Measurements from ENCODE around the gene EIPR1. TPM values are rescaled to one million over a fixed set of nuclear protein-coding genes. Genes with fewer than 3 reads are reported as not detected.

The EIPR1 gene
- total and polyA plus RNA-seq, 10 of the 15 experiments (the other 5 are each of a cell fraction or from before 2014, with no cell fraction given): 23.6 to 61.2 (median 42.2) TPM

GRCh38 chr2:3151153-3151918 lies 226.3 kb downstream of the EIPR1 start (continued):
- TF ChIP-seq SPI1 (IDR thresholded peaks at IDR 0.05; ENCODE audit: borderline replicate concordance, insufficient read depth, low read depth, low read length) (no peak), RELA (IDR thresholded peaks at IDR 0.05; ENCODE audit: borderline replicate concordance, partially characterized antibody) (no peak), YY1 (IDR thresholded peaks at IDR 0.05; ENCODE audit: low read depth, low read length) (no peak), HCFC1 (IDR thresholded peaks at IDR 0.05; ENCODE audit: low read length) (no peak), LARP7 (IDR thresholded peaks at IDR 0.05) (no peak)

- 54% methylated on average over 14 of the region's 15 CpGs for WGBS (ENCODE audit: insufficient coverage, insufficient replicate concordance, low lambda C conversion rate, missing lambda C conversion rate)
- no peak for DNase-seq (ENCODE audit: low read depth, low spot score)
- FAIRE-seq: no peak
- H3K9me3 ChIP-seq (replicated peaks; ENCODE audit: control insufficient read depth, insufficient read depth, low read length): no peaks in the 10 kb centered on the region; the same call in 2 of the 3 replicates
- no peaks in the 10 kb centered on the region for H4K20me1 ChIP-seq (ENCODE audit: control insufficient read depth, insufficient read depth)
- no peak overlapping the region for H2AFZ ChIP-seq (ENCODE audit: control insufficient read depth, low read depth, low read length)
- ChIA-PET RAD21 (ENCODE audit: unreplicated experiment) (no interaction called here), SMC1A (ENCODE audit: uncharacterized antibody, unreplicated experiment) (no interaction called here), POLR2A (interaction anchor here (0.7 kb wide), 1 partner anchor 9 kb away, joined by 4 read pairs; no protein-coding TSS in a partner anchor), CTCF (no interaction called here)
- H3K4me3 ChIP-seq: no peak overlapping the region
- intact Hi-C loops (cut with micrococcal nuclease; ENCODE audit: unreplicated experiment): loop anchor here (2.0 kb wide), 1 partner anchor 73 kb away; no protein-coding TSS in a partner anchor
- H3K79me2 ChIP-seq (ENCODE audit: control insufficient read depth, insufficient read depth, low read length): no peaks in the 10 kb centered on the region
- H3K36me3 ChIP-seq (ENCODE audit: control insufficient read depth in 2 of 2, insufficient read depth in 2 of 2, low read length in 1 of 2): no peaks in the 10 kb centered on the region; a peak in 1 of 4 replicates
- no peak overlapping the region for H3K4me2 ChIP-seq (ENCODE audit: control insufficient read depth, insufficient read depth)
- no TSS peak for BruUV-seq (replicated peaks)
- peaks cover 13% of the 10 kb centered on the region for H3K4me1 ChIP-seq (ENCODE audit: control insufficient read depth, insufficient read depth, low read length)
- in situ Hi-C loops (cut with MboI): no loop called here
- no peaks in the 10 kb centered on the region for H3K27me3 ChIP-seq (replicated peaks in 1 of 2; ENCODE audit: control insufficient read depth in 2 of 2, insufficient read depth in 2 of 2, low read length in 1 of 2)
- no peak for ATAC-seq
- no peak overlapping the region for H3K27ac ChIP-seq (ENCODE audit: control insufficient read depth, insufficient read depth)
- no peak overlapping the region for H3K9ac ChIP-seq (ENCODE audit: control insufficient read depth, insufficient read depth, low read length)
- TF ChIP-seq, protein P1, sequence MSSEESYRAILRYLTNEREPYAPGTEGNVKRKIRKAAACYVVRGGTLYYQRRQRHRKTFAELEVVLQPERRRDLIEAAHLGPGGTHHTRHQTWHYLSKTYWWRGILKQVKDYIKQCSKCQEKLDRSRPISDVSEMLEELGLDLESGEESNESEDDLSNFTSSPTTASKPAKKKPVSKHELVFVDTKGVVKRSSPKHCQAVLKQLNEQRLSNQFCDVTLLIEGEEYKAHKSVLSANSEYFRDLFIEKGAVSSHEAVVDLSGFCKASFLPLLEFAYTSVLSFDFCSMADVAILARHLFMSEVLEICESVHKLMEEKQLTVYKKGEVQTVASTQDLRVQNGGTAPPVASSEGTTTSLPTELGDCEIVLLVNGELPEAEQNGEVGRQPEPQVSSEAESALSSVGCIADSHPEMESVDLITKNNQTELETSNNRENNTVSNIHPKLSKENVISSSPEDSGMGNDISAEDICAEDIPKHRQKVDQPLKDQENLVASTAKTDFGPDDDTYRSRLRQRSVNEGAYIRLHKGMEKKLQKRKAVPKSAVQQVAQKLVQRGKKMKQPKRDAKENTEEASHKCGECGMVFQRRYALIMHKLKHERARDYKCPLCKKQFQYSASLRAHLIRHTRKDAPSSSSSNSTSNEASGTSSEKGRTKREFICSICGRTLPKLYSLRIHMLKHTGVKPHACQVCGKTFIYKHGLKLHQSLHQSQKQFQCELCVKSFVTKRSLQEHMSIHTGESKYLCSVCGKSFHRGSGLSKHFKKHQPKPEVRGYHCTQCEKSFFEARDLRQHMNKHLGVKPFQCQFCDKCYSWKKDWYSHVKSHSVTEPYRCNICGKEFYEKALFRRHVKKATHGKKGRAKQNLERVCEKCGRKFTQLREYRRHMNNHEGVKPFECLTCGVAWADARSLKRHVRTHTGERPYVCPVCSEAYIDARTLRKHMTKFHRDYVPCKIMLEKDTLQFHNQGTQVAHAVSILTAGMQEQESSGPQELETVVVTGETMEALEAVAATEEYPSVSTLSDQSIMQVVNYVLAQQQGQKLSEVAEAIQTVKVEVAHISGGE (CRISPR knock-in tag; IDR thresholded peaks at IDR 0.05): no peak
- TF ChIP-seq, protein P2, sequence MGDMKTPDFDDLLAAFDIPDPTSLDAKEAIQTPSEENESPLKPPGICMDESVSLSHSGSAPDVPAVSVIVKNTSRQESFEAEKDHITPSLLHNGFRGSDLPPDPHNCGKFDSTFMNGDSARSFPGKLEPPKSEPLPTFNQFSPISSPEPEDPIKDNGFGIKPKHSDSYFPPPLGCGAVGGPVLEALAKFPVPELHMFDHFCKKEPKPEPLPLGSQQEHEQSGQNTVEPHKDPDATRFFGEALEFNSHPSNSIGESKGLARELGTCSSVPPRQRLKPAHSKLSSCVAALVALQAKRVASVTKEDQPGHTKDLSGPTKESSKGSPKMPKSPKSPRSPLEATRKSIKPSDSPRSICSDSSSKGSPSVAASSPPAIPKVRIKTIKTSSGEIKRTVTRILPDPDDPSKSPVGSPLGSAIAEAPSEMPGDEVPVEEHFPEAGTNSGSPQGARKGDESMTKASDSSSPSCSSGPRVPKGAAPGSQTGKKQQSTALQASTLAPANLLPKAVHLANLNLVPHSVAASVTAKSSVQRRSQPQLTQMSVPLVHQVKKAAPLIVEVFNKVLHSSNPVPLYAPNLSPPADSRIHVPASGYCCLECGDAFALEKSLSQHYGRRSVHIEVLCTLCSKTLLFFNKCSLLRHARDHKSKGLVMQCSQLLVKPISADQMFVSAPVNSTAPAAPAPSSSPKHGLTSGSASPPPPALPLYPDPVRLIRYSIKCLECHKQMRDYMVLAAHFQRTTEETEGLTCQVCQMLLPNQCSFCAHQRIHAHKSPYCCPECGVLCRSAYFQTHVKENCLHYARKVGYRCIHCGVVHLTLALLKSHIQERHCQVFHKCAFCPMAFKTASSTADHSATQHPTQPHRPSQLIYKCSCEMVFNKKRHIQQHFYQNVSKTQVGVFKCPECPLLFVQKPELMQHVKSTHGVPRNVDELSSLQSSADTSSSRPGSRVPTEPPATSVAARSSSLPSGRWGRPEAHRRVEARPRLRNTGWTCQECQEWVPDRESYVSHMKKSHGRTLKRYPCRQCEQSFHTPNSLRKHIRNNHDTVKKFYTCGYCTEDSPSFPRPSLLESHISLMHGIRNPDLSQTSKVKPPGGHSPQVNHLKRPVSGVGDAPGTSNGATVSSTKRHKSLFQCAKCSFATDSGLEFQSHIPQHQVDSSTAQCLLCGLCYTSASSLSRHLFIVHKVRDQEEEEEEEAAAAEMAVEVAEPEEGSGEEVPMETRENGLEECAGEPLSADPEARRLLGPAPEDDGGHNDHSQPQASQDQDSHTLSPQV (IDR thresholded peaks at IDR 0.05): no peak
- TF ChIP-seq SMAD1 (IDR thresholded peaks at IDR 0.05; ENCODE audit: low read depth, partially characterized antibody) (no peak), KLF5 (IDR thresholded peaks at IDR 0.05; ENCODE audit: partially characterized antibody) (no peak), HDAC6 (IDR thresholded peaks at IDR 0.05; ENCODE audit: unreplicated experiment) (no peak)
Measured at GRCh38 chr2:3149441-3150217, 228.0 kb downstream of the EIPR1 start.
